Kasumi-1 (cell line): ENCODE results near the gene ZNF365.
"Not testable (repeated sequence)": the region's sequence is repeated elsewhere in the genome, so short reads cannot be mapped to it uniquely, and the experiment has no call there.

Source experiments
- DNase-seq, 2 experiments: peaks; one replicate each; lab custom pipeline; 2025; lab: John Stamatoyannopoulos, UW

ZNF365 gene

GRCh38 chr10:62373995-62374861, at the start of gene ZNF365:
Gene ZNF365 (plus strand): TSS chr10:62374369. CDS start chr10:62376194, 1,825 bp downstream.
- DNase-seq: peak in 1 of 2 experiments; percentile 11

GRCh38 chr10:62326176-62326575, 48.0 kb upstream of the ZNF365 start:
- no peak for DNase-seq

GRCh38 chr10:62327885-62328284, 46.3 kb upstream of the ZNF365 start:
- DNase-seq: no peak

GRCh38 chr10:62330213-62330612, 44.0 kb upstream of the ZNF365 start:
- no peak for DNase-seq

- DNase-seq: no peak
Measured at GRCh38 chr10:62332406-62332805, 41.8 kb upstream of the ZNF365 start.

- DNase-seq: no peak
Measured at GRCh38 chr10:62333135-62333889, 40.9 kb upstream of the ZNF365 start.

GRCh38 chr10:62333988-62334682, 40.0 kb upstream of the ZNF365 start:
- DNase-seq: peak in 1 of 2 experiments; percentile 9

- DNase-seq: no peak
Measured at GRCh38 chr10:62335326-62335725, 38.8 kb upstream of the ZNF365 start.

- no peak for DNase-seq
Measured at GRCh38 chr10:62336404-62336803, 37.8 kb upstream of the ZNF365 start.

- peak in 1 of 2 experiments; percentile 6 for DNase-seq
Measured at GRCh38 chr10:62341419-62341818, 32.8 kb upstream of the ZNF365 start.

GRCh38 chr10:62343000-62343399, 31.2 kb upstream of the ZNF365 start:
- no peak for DNase-seq

- no peak for DNase-seq
Measured at GRCh38 chr10:62348029-62348428, 26.1 kb upstream of the ZNF365 start.

- no peak for DNase-seq
Measured at GRCh38 chr10:62352356-62352970, 21.7 kb upstream of the ZNF365 start.

GRCh38 chr10:62354916-62355315, 19.3 kb upstream of the ZNF365 start:
- DNase-seq: no peak

GRCh38 chr10:62356447-62356846, 17.7 kb upstream of the ZNF365 start:
- DNase-seq: no peak

- not testable (repeated sequence) for DNase-seq
Measured at GRCh38 chr10:62358151-62358550, 16.0 kb upstream of the ZNF365 start.

- DNase-seq: no peak
Measured at GRCh38 chr10:62373639-62373994, 552 bp upstream of the ZNF365 start.

- DNase-seq: no peak
Measured at GRCh38 chr10:62374862-62375710, 917 bp downstream of the ZNF365 start.

GRCh38 chr10:62376071-62377025, 2.2 kb downstream of the ZNF365 start:
- DNase-seq: no peak

GRCh38 chr10:62377026-62377415, 2.9 kb downstream of the ZNF365 start:
- no peak for DNase-seq
